NCI-H2029 (cell line): ENCODE measurements around the gene RAD9A.
"Not testable (repeated sequence)": the region's sequence is repeated elsewhere in the genome, so short reads cannot be mapped to it uniquely, and the experiment has no call there.

ENCODE experiments used
- DNase-seq: peaks from one replicate; lab custom pipeline; 2025; lab: John Stamatoyannopoulos, UW

RAD9A gene

DNA sequence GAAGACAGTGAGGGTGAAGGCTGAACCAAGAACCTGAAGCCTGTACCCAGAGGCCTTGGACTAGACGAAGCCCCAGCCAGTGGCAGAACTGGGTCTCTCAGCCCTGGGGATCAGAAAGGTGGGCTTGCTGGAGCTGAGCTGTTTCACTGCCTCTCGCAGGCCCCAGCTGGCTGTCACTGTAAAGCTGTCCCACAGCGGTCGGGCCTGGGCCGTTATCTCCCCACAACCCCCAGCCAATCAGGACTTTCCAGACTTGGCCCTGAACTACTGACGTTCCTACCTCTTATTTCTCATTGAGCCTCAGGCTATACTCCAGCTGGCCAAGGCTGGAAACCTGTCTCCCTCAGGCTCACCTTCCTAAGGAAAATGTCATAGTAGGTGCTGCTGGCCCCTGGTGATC, 5.8 kb downstream of the RAD9A start:
- DNase-seq: no peak

- DNase-seq: no peak
Observed at GRCh38 chr11:67397986-67398660, 6.3 kb downstream of the RAD9A start.

DNA sequence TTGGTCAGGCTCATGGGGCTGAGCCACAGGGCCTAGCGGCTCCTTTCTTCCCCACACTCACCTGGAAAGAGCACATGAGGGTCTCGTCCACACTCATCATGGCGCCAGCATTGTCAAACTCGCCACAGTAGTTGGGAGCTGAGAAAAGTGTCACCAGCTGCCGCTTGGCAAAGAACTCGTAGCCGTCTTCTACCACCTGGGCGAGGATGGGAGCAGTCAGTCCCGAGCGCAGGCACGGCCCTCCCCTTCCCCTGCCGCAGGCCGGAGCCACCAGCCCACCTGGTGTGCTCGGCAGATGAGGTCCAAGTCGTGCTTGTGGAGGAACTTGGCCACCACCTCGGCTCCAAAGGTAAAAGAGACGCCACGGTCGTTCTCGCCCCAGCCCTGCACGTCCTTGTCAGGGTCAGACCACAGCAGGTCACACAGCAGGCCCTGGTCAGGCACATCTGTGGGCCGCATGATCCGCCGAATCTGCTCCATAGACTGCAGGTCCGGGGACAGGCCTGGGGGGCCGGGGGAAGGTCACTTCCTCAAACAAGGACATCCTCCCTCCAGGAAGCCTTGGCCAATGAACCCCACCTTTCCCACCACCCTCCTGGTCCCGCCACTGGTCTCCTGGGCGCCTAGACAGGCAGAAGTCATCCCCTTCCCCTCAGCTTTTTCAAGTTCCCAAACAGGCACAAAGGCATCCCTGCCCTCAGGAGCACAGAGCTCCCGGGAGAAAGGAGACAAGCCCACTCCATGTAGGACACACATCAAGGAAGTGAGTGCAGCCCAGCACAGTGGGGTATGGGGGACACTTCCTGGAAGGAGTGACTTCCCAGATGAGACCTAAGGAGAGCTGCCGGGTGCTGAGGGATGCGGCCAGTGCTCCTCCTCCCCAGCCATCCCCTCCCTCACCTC, 7.1 kb downstream of the RAD9A start:
- DNase-seq: no peak

- DNase-seq: no peak
Observed at GRCh38 chr11:67400251-67400941, 8.6 kb downstream of the RAD9A start.

- DNase-seq: no peak
Observed at GRCh38 chr11:67400942-67401494, 9.2 kb downstream of the RAD9A start.

DNA sequence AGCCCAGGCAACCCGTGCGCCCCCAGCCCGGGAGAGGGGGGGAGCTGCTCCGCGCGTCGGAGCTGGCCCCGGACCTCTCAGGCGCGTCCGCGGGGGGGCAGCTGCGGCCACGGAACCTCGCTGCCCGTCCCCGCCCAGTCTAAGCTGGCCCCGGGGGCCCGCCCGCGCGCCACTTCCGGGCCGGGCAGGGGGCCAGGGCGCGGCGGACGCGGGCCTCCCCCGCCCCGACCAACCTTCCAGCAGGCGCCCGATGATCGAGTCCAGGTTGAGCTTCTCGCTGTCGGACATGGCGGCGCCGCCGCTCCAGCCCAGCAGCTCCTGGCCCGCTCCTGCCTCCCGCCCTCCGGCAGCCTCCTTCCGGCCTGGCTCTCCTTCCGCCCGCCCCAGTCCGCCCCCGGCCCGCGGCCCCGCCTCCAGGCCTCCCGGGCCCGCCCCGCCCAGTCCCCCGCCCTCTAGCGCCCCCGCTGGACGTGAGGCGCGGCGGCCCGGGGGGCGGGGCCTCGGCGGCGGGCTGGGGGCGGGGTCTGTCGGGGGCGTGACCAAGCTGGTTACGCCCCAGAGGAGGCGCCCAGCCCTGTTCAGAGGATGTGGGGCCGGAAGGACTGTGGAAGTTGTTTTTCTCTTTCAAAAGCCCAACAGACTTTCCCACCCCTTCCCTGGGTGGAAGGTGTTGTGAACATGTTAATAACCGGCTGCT, 9.9 kb downstream of the RAD9A start, which contains the start of gene PPP1CA:
PPP1CA (minus strand) TSS at position 364 of the 697 bp plus-strand sequence; CDS start at position 288, 76 bp downstream.
- DNase-seq: peak; percentile 88

DNA sequence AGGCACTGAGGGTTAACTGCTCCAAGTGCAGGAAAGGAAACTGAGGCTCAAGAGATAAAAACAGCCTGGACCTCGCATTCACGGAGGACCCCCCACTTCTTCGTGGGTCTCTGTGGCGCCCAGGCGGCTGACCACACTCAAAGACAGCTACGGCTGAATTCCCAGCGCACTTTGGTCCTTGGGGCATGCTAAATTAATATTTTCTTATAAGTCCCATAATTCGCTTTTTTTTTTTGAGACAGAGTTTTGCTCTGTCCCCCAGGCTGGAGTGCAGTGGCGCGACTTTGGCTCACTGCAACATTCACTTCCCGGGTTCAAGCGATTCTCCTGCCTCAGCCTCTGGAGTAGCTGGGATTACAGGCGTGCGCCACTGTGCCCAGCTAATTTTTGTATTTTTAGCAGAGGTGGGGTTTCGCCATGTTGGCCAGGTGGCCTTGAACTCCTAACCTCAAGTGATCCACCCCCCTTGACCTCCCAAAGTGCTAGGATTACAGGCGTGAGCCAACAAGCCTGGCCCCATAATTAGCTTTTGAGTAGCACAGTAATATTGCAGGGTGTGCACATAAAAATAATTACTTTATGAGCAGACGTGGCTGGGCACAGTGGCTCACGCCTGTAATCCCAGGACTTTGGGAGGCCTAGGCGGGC, 10.5 kb downstream of the RAD9A start:
- not testable (repeated sequence) for DNase-seq

DNA sequence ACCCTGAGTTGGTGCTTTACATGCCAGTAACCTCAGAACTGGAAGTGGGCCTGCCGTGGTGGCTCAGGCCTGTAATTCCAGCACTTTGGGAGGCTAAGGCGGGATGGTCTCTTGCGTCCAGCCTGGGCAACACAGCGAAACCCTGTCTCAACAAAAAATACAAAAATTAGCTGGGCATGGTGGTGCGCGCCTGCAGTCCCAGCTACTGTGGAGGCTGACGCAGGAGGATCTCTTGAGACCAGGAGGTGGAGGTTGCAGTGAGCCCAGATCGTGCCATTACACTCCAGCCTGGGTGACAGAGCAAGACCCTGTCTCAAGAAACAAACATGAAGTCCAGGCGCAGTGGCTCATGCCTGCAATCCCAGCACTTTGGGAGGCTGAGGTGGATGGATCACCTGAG, 11.3 kb downstream of the RAD9A start:
- DNase-seq: not testable (repeated sequence)

- DNase-seq: no peak
Observed at GRCh38 chr11:67404515-67405195, 12.9 kb downstream of the RAD9A start.

- DNase-seq: no peak
Observed at GRCh38 chr11:67405196-67405567, 13.4 kb downstream of the RAD9A start.

GRCh38 chr11:67405688-67406339, 14.0 kb downstream of the RAD9A start:
- DNase-seq: no peak

- DNase-seq: no peak
Observed at GRCh38 chr11:67406420-67406968, 14.7 kb downstream of the RAD9A start.

DNA sequence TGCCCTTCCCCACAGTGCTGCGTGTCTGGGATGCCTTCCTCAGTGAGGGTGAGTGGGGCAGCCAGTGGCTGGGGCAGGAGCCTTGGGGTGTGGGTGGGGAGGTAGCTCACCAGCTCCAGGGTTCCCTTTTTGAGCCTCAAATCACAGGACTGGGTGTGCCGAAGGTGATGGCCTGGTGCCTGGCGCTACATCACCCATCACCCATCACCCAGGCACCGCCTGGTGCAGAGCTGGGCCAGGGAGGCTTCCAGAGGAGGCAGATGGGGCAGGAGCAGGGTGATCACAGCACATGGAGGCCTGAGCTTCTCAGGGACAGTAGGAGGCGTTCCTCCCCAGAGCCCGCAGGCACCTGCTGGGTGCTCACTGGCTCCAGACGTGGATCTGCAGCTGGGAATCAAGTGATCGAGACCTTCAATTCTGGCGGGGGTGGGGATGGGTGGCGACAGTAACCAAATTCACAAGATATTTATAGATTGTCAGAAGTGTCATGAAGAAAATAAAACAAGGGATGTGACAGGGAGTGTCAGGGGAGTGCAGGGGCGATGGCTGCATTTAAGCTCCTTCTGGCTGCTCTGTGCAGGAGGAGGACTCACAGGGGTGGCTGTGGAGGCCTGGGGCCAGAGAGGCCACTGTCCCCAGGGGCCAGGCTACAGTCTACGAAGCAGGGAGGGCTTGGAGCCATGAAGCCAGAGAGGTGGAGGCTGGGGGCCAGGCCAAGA, 15.3 kb downstream of the RAD9A start:
- no peak for DNase-seq

GRCh38 chr11:67407688-67408163, 15.9 kb downstream of the RAD9A start:
- no peak for DNase-seq

DNA sequence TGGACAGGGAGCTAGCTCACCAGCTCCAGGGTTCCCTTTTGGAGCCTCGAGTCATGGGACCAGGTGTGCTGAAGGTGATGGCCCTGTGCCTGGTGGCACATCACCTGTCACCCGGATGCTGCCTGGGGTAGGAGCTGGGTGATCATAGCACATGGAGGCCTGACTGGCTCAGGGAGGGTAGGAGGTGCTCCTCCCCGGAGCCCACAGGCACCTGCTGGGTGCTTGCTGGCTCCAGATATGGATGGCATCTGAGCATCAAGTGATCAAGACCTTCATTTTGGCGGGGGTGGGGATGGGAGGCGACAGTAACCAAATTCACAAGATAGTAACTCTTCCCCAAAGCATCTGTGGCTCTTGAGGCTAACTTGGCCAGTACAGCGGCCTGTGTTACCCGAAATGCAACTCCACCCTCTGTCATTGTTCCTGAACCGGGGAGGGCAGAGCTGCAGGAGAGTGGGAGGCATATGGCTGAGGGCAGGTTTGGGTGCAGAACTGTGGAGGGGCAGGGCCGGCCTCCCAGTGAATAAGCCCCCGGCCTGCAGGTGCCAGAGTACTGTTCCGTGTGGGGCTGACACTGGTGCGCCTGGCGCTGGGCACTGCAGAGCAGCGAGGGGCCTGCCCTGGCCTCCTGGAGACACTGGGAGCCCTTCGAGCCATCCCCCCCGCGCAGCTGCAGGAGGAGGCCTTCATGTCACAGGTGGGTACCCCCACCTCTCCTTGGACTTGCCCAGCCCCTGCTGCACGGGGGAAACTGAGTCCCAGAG, 16.8 kb downstream of the RAD9A start:
- DNase-seq: no peak

GRCh38 chr11:67409261-67409666, 17.5 kb downstream of the RAD9A start:
- DNase-seq: no peak

- DNase-seq: no peak
Observed at GRCh38 chr11:67409781-67410368, 18.1 kb downstream of the RAD9A start.

GRCh38 chr11:67410369-67410831, 18.6 kb downstream of the RAD9A start:
- no peak for DNase-seq
